HG03064 (cell line): ENCODE measurements around the gene FAM168A.

Experiments used
- ATAC-seq: cut with Tn5 transposase; IDR thresholded peaks from one replicate; pipeline ENCODE4 v1.9.1; 2021; ENCODE audit warnings: low read depth; ENCODE audit not compliant: unreplicated experiment

FAM168A gene

GRCh38 chr11:73563539-73564200, 34.2 kb downstream of the FAM168A start:
- ATAC-seq: no peak

GRCh38 chr11:73559743-73560142, 38.2 kb downstream of the FAM168A start:
- ATAC-seq: no peak

GRCh38 chr11:73556966-73557365, 40.9 kb downstream of the FAM168A start:
- no peak for ATAC-seq

GRCh38 chr11:73555615-73556014, 42.3 kb downstream of the FAM168A start:
- no peak for ATAC-seq

GRCh38 chr11:73554671-73555320, 43.1 kb downstream of the FAM168A start:
- ATAC-seq: no peak

GRCh38 chr11:73553266-73553665, 44.6 kb downstream of the FAM168A start:
- no peak for ATAC-seq

GRCh38 chr11:73551677-73552076, 46.2 kb downstream of the FAM168A start:
- no peak for ATAC-seq

GRCh38 chr11:73549376-73549775, 48.5 kb downstream of the FAM168A start:
- no peak for ATAC-seq

- ATAC-seq: no peak
These were observed 50.0 kb downstream of the FAM168A start for GRCh38 chr11:73547706-73548595.

GRCh38 chr11:73542175-73542574, 55.7 kb downstream of the FAM168A start:
- ATAC-seq: no peak

- ATAC-seq: no peak
These were observed 58.3 kb downstream of the FAM168A start for GRCh38 chr11:73539506-73540084.

- ATAC-seq: no peak
These were observed 59.5 kb downstream of the FAM168A start for GRCh38 chr11:73538381-73538872.

- no peak for ATAC-seq
These were observed 59.9 kb downstream of the FAM168A start for GRCh38 chr11:73537969-73538368.

- no peak for ATAC-seq
These were observed 61.0 kb downstream of the FAM168A start for GRCh38 chr11:73536961-73537360.

- no peak for ATAC-seq
These were observed 65.6 kb downstream of the FAM168A start for GRCh38 chr11:73532310-73532709.

- no peak for ATAC-seq
These were observed 66.5 kb downstream of the FAM168A start for GRCh38 chr11:73531386-73531785.

- ATAC-seq: no peak
These were observed 67.8 kb downstream of the FAM168A start for GRCh38 chr11:73530109-73530508.

- ATAC-seq: no peak
These were observed 68.7 kb downstream of the FAM168A start for GRCh38 chr11:73529204-73529530.

GRCh38 chr11:73528483-73529203, 69.3 kb downstream of the FAM168A start:
- no peak for ATAC-seq

- ATAC-seq: no peak
These were observed 69.9 kb downstream of the FAM168A start for GRCh38 chr11:73528013-73528412.
